K562 (cell line): Measurements from ENCODE around the gene RING1. TPM values are rescaled to one million over a fixed set of nuclear protein-coding genes. Genes with fewer than 3 reads are reported as not detected.

Experiments used
- CREB3L1 ChIP-seq: fragments of 450-650 bp; IDR thresholded peaks from 2 replicates; pipeline ENCODE4 v1.6.1; 2014; ENCODE audit warnings: low read depth, mild to moderate bottlenecking, moderate library complexity, borderline replicate concordance
- HMGN3 ChIP-seq: IDR thresholded peaks from 2 replicates; pipeline ENCODE4 v1.6.1; 2011; ENCODE audit warnings: borderline replicate concordance, low read depth, mild to moderate bottlenecking, mixed read lengths, low read length; ENCODE audit not compliant: insufficient read length; ENCODE audit errors: extremely low read depth
- LARP7 ChIP-seq: fragments of 450-650 bp; IDR thresholded peaks from 2 replicates; pipeline ENCODE4 v1.6.1; 2016
- MXI1 ChIP-seq: IDR thresholded peaks from 2 replicates; pipeline ENCODE4 v1.6.1; 2011; ENCODE audit warnings: low read depth, mild to moderate bottlenecking, improper control_type of control experiment, low read length
- PML ChIP-seq: IDR thresholded peaks from 2 replicates; pipeline ENCODE4 v1.6.1; 2012; ENCODE audit warnings: low read length, inconsistent platforms
- POLR2H ChIP-seq: IDR thresholded peaks from 2 replicates; pipeline ENCODE4 v1.6.1; 2016; ENCODE audit warnings: missing genetic modification characterization, low read depth, mild to moderate bottlenecking, control low read depth, missing compliant biosample characterization, moderate library complexity
- RFX1 ChIP-seq: fragments of 450-650 bp; IDR thresholded peaks from 2 replicates; pipeline ENCODE4 v1.6.1; 2016; ENCODE audit warnings: mild to moderate bottlenecking, moderate library complexity
- SMC3 ChIP-seq: conservative IDR thresholded peaks from 2 replicates; pipeline ENCODE4 v1.6.1; 2011; ENCODE audit warnings: low read depth, low read length, improper control_type of control experiment; ENCODE audit not compliant: insufficient read depth
- TCF7L2 ChIP-seq: fragments of 150-350 bp; IDR thresholded peaks from 2 replicates; pipeline ENCODE4 v1.6.1; 2016; ENCODE audit warnings: low read depth, mild to moderate bottlenecking, low read length, moderate library complexity
- TFAM ChIP-seq: fragments of 250-450 bp; sonication (Bioruptor Pico); conservative IDR thresholded peaks from 2 replicates; pipeline ENCODE4 v1.5.0; 2021; ENCODE audit warnings: mild to moderate bottlenecking, moderate library complexity
- XRCC3 ChIP-seq: fragments of 450-650 bp; IDR thresholded peaks from 2 replicates; pipeline ENCODE4 v1.6.1; 2017; ENCODE audit warnings: mild to moderate bottlenecking, moderate library complexity
- ZBED1 ChIP-seq: IDR thresholded peaks from 2 replicates; pipeline ENCODE4 v1.6.1; 2014
- ZNF134 ChIP-seq: fragments of 250-450 bp; sonication (Bioruptor Pico); conservative IDR thresholded peaks from 2 replicates; pipeline ENCODE4 v1.4.0; 2020
- ZNF444 ChIP-seq: fragments of 250-450 bp; sonication (Bioruptor Pico); IDR thresholded peaks from 2 replicates; pipeline ENCODE4 v1.4.0; 2020; ENCODE audit warnings: mild to moderate bottlenecking, moderate library complexity
- ZNF57 ChIP-seq: fragments of 450-650 bp; formaldehyde crosslinking; IDR thresholded peaks from 2 replicates; pipeline ENCODE4 v1.4.0; 2020; ENCODE audit warnings: mild to moderate bottlenecking, moderate library complexity
- ZNF707 ChIP-seq: fragments of 250-450 bp; sonication (Bioruptor Pico); conservative IDR thresholded peaks from 2 replicates; pipeline ENCODE4 v1.8.0; 2022; ENCODE audit warnings: inconsistent platforms, mild to moderate bottlenecking, moderate library complexity
- polyA plus RNA-seq, 8 experiments: library from polyadenylated mRNA; depleted of rRNA in 4 of 8; stranded (reverse) in 5 of 8; unstranded in 3 of 8; fragments of >200 nt; fragmentation: Nextera tagmentation in 2 of 8; fragmentation: Illumina TruSeq in 1 of 8; extraction: Ambion mirVana in 2 of 8; extraction: Trizol in 1 of 8; gene quantifications; 2 replicates each; pipeline versions ENCODE4 v1.2.1 to v1.2.3, GENCODE V29; 2011 to 2014; ENCODE audit warnings: inconsistent platforms in 1 of 8, missing spikeins in 1 of 8
- total RNA-seq, 7 experiments: library from RNA; depleted of rRNA in 6 of 7; stranded (reverse); fragments of >200 nt in 6 of 7; fragmentation: Illumina TruSeq in 2 of 7; extraction: Trizol in 2 of 7; gene quantifications; 2 replicates each; pipeline versions ENCODE4 v1.2.1 to v1.2.3, GENCODE V29; 2011 to 2021; ENCODE audit warnings: low replicate concordance in 1 of 7
- TF ChIP-seq, protein P1 (sequence below), 3 experiments: fragments of 200-800 bp in 1 of 3; sonication (Bioruptor generic) in 1 of 3; sonication (generic) in 1 of 3; formaldehyde crosslinking in 1 of 3; IDR thresholded peaks; 2 replicates each; pipeline versions ENCODE4 v1.6.1 to v1.8.0; 2016 to 2022; ENCODE audit warnings: mild to moderate bottlenecking in 2 of 3, missing compliant biosample characterization in 2 of 3, missing genetic modification characterization in 2 of 3, missing genetic modification reagents in 1 of 3
- TF ChIP-seq, protein P2 (sequence below): fragments of 250-450 bp; sonication (Bioruptor Pico); IDR thresholded peaks from 2 replicates; pipeline ENCODE4 v1.4.0; 2020

RING1 gene
- total and polyA plus RNA-seq, 9 of the 15 experiments (the other 6 are each of a cell fraction or from before 2014, with no cell fraction given), result 4.2 to 59.1 (median 36.9) TPM

DNA sequence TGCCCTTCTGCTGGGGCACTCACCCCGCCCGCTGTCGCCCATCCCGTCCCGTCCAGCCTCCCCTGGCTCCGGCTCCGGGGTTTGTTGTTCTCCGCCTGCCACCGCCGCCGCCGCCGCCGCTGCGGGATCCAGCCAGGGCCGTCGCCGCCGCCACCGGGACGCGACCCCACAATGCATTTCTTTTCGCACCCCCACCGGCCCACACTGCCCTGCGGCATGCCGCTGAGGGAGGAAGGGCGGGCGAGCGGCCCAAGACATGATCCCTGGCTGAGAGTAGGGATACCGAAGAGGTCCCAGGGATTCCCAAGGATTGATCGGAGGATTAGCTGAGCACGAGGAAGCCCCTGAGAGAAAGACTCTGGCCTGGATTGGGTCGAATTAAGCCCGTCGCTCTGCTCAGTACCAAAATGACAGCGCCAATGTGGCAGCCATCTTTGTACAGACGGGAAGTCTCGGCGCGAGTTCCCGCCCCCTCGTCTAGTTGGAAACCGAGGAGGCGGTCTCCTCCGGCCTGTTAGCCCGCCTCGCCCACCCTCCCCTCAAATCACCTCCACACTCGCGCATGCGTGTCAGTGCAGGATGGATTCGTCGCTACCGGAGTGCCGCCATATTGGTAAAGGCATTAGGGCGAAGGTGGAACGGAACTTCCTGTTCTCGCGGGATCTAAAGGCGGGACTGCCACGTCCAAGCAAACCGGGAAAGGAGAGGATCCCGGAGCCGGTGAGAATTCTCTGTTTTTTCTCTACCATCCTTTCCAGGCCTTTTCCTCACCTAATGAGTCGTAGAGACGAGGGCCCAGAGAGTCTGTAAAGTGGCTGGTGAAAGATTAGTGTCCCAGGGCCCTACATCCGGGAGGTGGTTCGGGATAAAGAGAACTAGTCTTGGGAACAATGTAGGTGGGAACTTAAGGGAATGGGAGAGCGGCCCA, 7.8 kb upstream of the RING1 start, which contains the start of the genes RXRB and SLC39A7 (continued):
- TF ChIP-seq SMC3 (no peak), HMGN3 (no peak), MXI1 (peak; percentile 78), PML (peak; percentile 79; the same call in 1 of the 2 replicates), ZBED1 (peak; percentile 53), ZNF707 (no peak; the same call in 1 of the 2 replicates), TCF7L2 (no peak), POLR2H (tag) (peak; percentile 95), ZNF134 (no peak; the same call in 1 of the 2 replicates), LARP7 (no peak; the same call in 1 of the 2 replicates), ZNF57 (CRISPR knock-in tag) (0 out of 2 replicates have a peak, but pooled peaks have one; percentile 65), XRCC3 (no peak), RFX1 (no peak), CREB3L1 (peak; percentile 100), ZNF444 (CRISPR knock-in tag) (no peak), TFAM (CRISPR knock-in tag) (no peak)
- TF ChIP-seq, protein P1, sequence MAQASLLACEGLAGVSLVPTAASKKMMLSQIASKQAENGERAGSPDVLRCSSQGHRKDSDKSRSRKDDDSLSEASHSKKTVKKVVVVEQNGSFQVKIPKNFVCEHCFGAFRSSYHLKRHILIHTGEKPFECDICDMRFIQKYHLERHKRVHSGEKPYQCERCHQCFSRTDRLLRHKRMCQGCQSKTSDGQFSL (CRISPR knock-in tag; IDR thresholded peaks at IDR 0.05), result peak; percentile 99
- TF ChIP-seq, protein P1 (tag; IDR thresholded peaks at IDR 0.05), result peak in 1 of 2 experiments; percentile 99; a peak in 2 of 4 replicates
- TF ChIP-seq, protein P2, sequence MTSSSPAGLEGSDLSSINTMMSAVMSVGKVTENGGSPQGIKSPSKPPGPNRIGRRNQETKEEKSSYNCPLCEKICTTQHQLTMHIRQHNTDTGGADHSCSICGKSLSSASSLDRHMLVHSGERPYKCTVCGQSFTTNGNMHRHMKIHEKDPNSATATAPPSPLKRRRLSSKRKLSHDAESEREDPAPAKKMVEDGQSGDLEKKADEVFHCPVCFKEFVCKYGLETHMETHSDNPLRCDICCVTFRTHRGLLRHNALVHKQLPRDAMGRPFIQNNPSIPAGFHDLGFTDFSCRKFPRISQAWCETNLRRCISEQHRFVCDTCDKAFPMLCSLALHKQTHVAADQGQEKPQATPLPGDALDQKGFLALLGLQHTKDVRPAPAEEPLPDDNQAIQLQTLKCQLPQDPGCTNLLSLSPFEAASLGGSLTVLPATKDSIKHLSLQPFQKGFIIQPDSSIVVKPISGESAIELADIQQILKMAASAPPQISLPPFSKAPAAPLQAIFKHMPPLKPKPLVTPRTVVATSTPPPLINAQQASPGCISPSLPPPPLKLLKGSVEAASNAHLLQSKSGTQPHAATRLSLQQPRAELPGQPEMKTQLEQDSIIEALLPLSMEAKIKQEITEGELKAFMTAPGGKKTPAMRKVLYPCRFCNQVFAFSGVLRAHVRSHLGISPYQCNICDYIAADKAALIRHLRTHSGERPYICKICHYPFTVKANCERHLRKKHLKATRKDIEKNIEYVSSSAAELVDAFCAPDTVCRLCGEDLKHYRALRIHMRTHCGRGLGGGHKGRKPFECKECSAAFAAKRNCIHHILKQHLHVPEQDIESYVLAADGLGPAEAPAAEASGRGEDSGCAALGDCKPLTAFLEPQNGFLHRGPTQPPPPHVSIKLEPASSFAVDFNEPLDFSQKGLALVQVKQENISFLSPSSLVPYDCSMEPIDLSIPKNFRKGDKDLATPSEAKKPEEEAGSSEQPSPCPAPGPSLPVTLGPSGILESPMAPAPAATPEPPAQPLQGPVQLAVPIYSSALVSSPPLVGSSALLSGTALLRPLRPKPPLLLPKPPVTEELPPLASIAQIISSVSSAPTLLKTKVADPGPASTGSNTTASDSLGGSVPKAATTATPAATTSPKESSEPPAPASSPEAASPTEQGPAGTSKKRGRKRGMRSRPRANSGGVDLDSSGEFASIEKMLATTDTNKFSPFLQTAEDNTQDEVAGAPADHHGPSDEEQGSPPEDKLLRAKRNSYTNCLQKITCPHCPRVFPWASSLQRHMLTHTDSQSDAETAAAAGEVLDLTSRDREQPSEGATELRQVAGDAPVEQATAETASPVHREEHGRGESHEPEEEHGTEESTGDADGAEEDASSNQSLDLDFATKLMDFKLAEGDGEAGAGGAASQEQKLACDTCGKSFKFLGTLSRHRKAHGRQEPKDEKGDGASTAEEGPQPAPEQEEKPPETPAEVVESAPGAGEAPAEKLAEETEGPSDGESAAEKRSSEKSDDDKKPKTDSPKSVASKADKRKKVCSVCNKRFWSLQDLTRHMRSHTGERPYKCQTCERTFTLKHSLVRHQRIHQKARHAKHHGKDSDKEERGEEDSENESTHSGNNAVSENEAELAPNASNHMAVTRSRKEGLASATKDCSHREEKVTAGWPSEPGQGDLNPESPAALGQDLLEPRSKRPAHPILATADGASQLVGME (CRISPR knock-in tag), result peak; percentile 79; the same call in 1 of the 2 replicates
